IMR-90 (cell line): ENCODE data around the gene RARB. TPM values are rescaled to one million over a fixed set of nuclear protein-coding genes. Genes with fewer than 3 reads are reported as not detected.

Source experiments
- ATAC-seq: fragments of 200-7000 bp; cut with Tn5 transposase; 2 replicates; pipeline ENCODE4 v1.9.1; 2020; ENCODE audit warnings: low read depth, mild to moderate bottlenecking, moderate library complexity
- BruUV-seq: library from RNA; stranded (reverse); fragments of 400-500 nt; replicated peaks from 2 replicates; lab custom pipeline; 2021; lab: Mats Ljungman, UMichigan
- CTCF ChIA-PET: fragments of 300-600 bp; formaldehyde crosslinking; extraction: SDS; loops from one replicate; lab custom pipeline; 2021; ENCODE audit warnings: antibody characterized with exemption; lab: Yijun Ruan, JAX
- POLR2A ChIA-PET: fragments of 300-600 bp; sonication (Branson Sonifier 250); formaldehyde crosslinking; loops from one replicate; lab custom pipeline; 2022; ENCODE audit warnings: antibody characterized with exemption; ENCODE audit not compliant: unreplicated experiment; lab: Charles Lee
- DNase-seq: peaks from one replicate; pipeline ENCODE4 v3.0.0; 2013
- H2AFZ ChIP-seq: replicated peaks from 2 replicates; pipeline ENCODE3; 2013; ENCODE audit warnings: low read length, mild to moderate bottlenecking; ENCODE audit not compliant: poor library complexity
- H2AK5ac ChIP-seq: 2 replicates; pipeline ENCODE4 v1.6.1; 2013; ENCODE audit warnings: low read depth, low read length, inconsistent platforms
- H2AK9ac ChIP-seq: replicated peaks from 2 replicates; pipeline ENCODE3; 2013; ENCODE audit warnings: mild to moderate bottlenecking, low read depth, low read length, moderate library complexity; ENCODE audit not compliant: poor library complexity
- H2BK120ac ChIP-seq: 2 replicates; pipeline ENCODE4 v1.6.1; 2013; ENCODE audit warnings: low read depth, low read length, inconsistent platforms
- H2BK15ac ChIP-seq: 3 replicates; pipeline ENCODE4 v1.6.1; 2013; ENCODE audit warnings: low read depth, low read length, inconsistent platforms
- H2BK20ac ChIP-seq: 2 replicates; pipeline ENCODE4 v1.6.1; 2013; ENCODE audit warnings: low read depth, mild to moderate bottlenecking, inconsistent platforms, low read length, moderate library complexity
- H2BK5ac ChIP-seq: 2 replicates; pipeline ENCODE4 v1.6.1; 2013; ENCODE audit warnings: mild to moderate bottlenecking, low read depth, low read length, inconsistent platforms; ENCODE audit not compliant: poor library complexity, severe bottlenecking
- H3K14ac ChIP-seq: replicated peaks from 2 replicates; pipeline ENCODE4 v1.6.1; 2013; ENCODE audit warnings: low read depth, low read length, inconsistent platforms
- H3K18ac ChIP-seq: 2 replicates; pipeline ENCODE4 v1.6.1; 2013; ENCODE audit warnings: low read depth, low read length, control low read depth
- H3K23ac ChIP-seq: 2 replicates; pipeline ENCODE4 v1.6.1; 2013; ENCODE audit warnings: low read depth, low read length, inconsistent platforms
- H3K27ac ChIP-seq: 2 replicates; pipeline ENCODE4 v1.5.1; 2013; ENCODE audit warnings: mild to moderate bottlenecking, control low read depth, low read length; ENCODE audit not compliant: insufficient read depth
- H3K27me3 ChIP-seq: 2 replicates; pipeline ENCODE4 v1.6.1; 2013; ENCODE audit warnings: low read length; ENCODE audit not compliant: control insufficient read depth, insufficient read depth
- H3K36me3 ChIP-seq: 2 replicates; pipeline ENCODE4 v1.6.1; 2013; ENCODE audit warnings: low read length, mixed read lengths; ENCODE audit not compliant: control insufficient read depth, insufficient read depth
- H3K4ac ChIP-seq: 2 replicates; pipeline ENCODE4 v1.6.1; 2013; ENCODE audit warnings: low read depth, low read length, inconsistent platforms
- H3K4me1 ChIP-seq: 2 replicates; pipeline ENCODE4 v1.6.1; 2013; ENCODE audit warnings: low read length, mixed read lengths; ENCODE audit not compliant: control insufficient read depth, insufficient read depth
- H3K4me2 ChIP-seq: 2 replicates; pipeline ENCODE4 v1.6.1; 2013; ENCODE audit warnings: low read depth, mild to moderate bottlenecking, control low read depth, low read length, moderate library complexity
- H3K4me3 ChIP-seq: 2 replicates; pipeline ENCODE4 v1.5.1; 2013; ENCODE audit warnings: low read depth, mild to moderate bottlenecking, control low read depth, low read length, moderate library complexity; ENCODE audit not compliant: insufficient read depth
- H3K56ac ChIP-seq: 2 replicates; pipeline ENCODE4 v1.6.1; 2013; ENCODE audit warnings: low read length, inconsistent platforms; ENCODE audit not compliant: insufficient read depth; ENCODE audit errors: extremely low read depth
- H3K79me1 ChIP-seq, 2 experiments: 2 replicates each; pipeline ENCODE4 v1.6.1; 2013; ENCODE audit warnings: low read length in 2 of 2, inconsistent platforms in 1 of 2, low read depth in 1 of 2
- H3K9ac ChIP-seq: 2 replicates; pipeline ENCODE4 v1.6.1; 2013; ENCODE audit warnings: low read depth, low read length, control low read depth
- H3K9me1 ChIP-seq: 2 replicates; pipeline ENCODE4 v1.6.1; 2013; ENCODE audit warnings: low read length, inconsistent platforms; ENCODE audit not compliant: insufficient read depth
- H3K9me3 ChIP-seq: 2 replicates; pipeline ENCODE4 v1.6.1; 2013; ENCODE audit warnings: low read length; ENCODE audit not compliant: control insufficient read depth, insufficient read depth
- H4K20me1 ChIP-seq: 2 replicates; pipeline ENCODE4 v1.6.1; 2013; ENCODE audit warnings: low read length, inconsistent platforms; ENCODE audit not compliant: insufficient read depth
- H4K5ac ChIP-seq: 2 replicates; pipeline ENCODE4 v1.6.1; 2013; ENCODE audit warnings: mild to moderate bottlenecking, low read depth, low read length, control low read depth
- H4K8ac ChIP-seq, 2 experiments: 2 replicates each; pipeline ENCODE4 v1.6.1; 2013; ENCODE audit warnings: low read depth in 2 of 2, low read length in 2 of 2, control low read depth in 1 of 2, inconsistent platforms in 1 of 2
- H4K91ac ChIP-seq: 2 replicates; pipeline ENCODE4 v1.6.1; 2013; ENCODE audit warnings: low read depth, low read length, inconsistent platforms; ENCODE audit not compliant: insufficient read depth
- MAZ ChIP-seq: IDR thresholded peaks from 2 replicates; pipeline ENCODE4 v1.6.1; 2012; ENCODE audit warnings: low read depth, mild to moderate bottlenecking, low read length, improper control_type of control experiment, moderate library complexity, borderline replicate concordance
- POLR2A ChIP-seq: IDR thresholded peaks from 2 replicates; pipeline ENCODE4 v1.6.1; 2012; ENCODE audit warnings: mild to moderate bottlenecking, low read depth, low read length
- RCOR1 ChIP-seq: IDR thresholded peaks from 2 replicates; pipeline ENCODE4 v1.6.1; 2012; ENCODE audit warnings: mild to moderate bottlenecking, low read length, improper control_type of control experiment; ENCODE audit not compliant: insufficient replicate concordance
- RFX5 ChIP-seq: IDR thresholded peaks from 2 replicates; pipeline ENCODE4 v1.8.0; 2012; ENCODE audit warnings: low read depth, mild to moderate bottlenecking, low read length, moderate library complexity
- USF2 ChIP-seq: fragments of 150-350 bp; IDR thresholded peaks from 2 replicates; pipeline ENCODE4 v1.6.1; 2017; ENCODE audit warnings: mild to moderate bottlenecking, antibody characterized with exemption, low read length, low read depth
- WGBS, 2 experiments: methylation state at CpG; one replicate each; pipeline versions ENCODE4 v1.1.5 to v1.1.7; 2013; ENCODE audit warnings: missing lambda C conversion rate in 2 of 2; ENCODE audit not compliant: insufficient read length in 1 of 2; ENCODE audit errors: extremely low coverage in 2 of 2; 5-methylcytosine and 5-hydroxymethylcytosine counted together
- dilution Hi-C: fragments of 300-500 bp; cut with HindIII; formaldehyde crosslinking; loops from one replicate; pipeline ENCODE4 v1.14.3; 2018; ENCODE audit warnings: low sequenced_read_pairs; ENCODE audit not compliant: unreplicated experiment
- in situ Hi-C: fragments of 300-500 bp; cut with MboI; formaldehyde crosslinking; loops from 3 replicates; pipeline ENCODE4 v1.14.3; 2019; ENCODE audit warnings: low sequenced_read_pairs, inconsistent platforms, mixed read lengths
- intact Hi-C: fragments of 100-400 bp; cut with micrococcal nuclease; formaldehyde crosslinking; loops from 2 replicates; pipeline ENCODE4 v1.10.0; 2022
- polyA plus RNA-seq, 3 experiments: library from polyadenylated mRNA; depleted of rRNA; stranded (reverse); fragments of >200 nt; gene quantifications; 2 replicates each; pipeline ENCODE4 v1.2.3, GENCODE V29; 2012; ENCODE audit warnings: low replicate concordance in 1 of 3
- total RNA-seq: library from RNA; depleted of rRNA; stranded (reverse); fragments of >200 nt; gene quantifications from 2 replicates; pipeline ENCODE4 v1.2.3, GENCODE V29; 2012

RARB gene
- total and polyA plus RNA-seq, 2 of the 4 experiments (the other 2 are of a cell fraction), result 0.53 to 1.4 TPM

- no peak overlapping the region for H4K5ac ChIP-seq
- H2BK15ac ChIP-seq, result no peak overlapping the region
- no peaks in the 10 kb centered on the region for H4K20me1 ChIP-seq
- no peak overlapping the region for H3K14ac ChIP-seq
- ATAC-seq (no peak), DNase-seq (no peak)
- H3K18ac ChIP-seq, result no peak overlapping the region
- no peak overlapping the region for H2BK120ac ChIP-seq
- intact Hi-C loops, result no loop called here
- peaks cover 5% of the 10 kb centered on the region for H3K4me1 ChIP-seq
- no peak overlapping the region for H3K4me3 ChIP-seq
- H3K56ac ChIP-seq, result no peak overlapping the region
- H3K36me3 ChIP-seq, result no peaks in the 10 kb centered on the region
- no peak overlapping the region for H2BK20ac ChIP-seq
- no peaks in the 10 kb centered on the region for H3K27me3 ChIP-seq
- H3K4ac ChIP-seq, result no peak overlapping the region
- no peak overlapping the region for H2AK5ac ChIP-seq
- H2BK5ac ChIP-seq, result no peak overlapping the region
- H4K91ac ChIP-seq, result no peak overlapping the region
- H4K8ac ChIP-seq, result no peak overlapping the region
- no peaks in the 10 kb centered on the region for H3K9me3 ChIP-seq
- in situ Hi-C loops, result loop anchor here (10.0 to 25.0 kb wide), 2 partner anchors 622 to 1324 kb away; no protein-coding TSS in a partner anchor
- dilution Hi-C loops, result no loop called here
- H2AK9ac ChIP-seq, result no peak overlapping the region
- no peaks in the 10 kb centered on the region for H3K79me1 ChIP-seq
- CTCF ChIA-PET, result no interaction called here
- H3K9me1 ChIP-seq, result peaks cover 14% of the 10 kb centered on the region
- no peak for TF ChIP-seq RFX5
- TF ChIP-seq POLR2A, result no peak
- TF ChIP-seq USF2, result no peak
- no peak for TF ChIP-seq MAZ
- no peak for TF ChIP-seq RCOR1
- 100% methylated on average over 1 of the region's 11 CpGs; no CpG with 5 or more reads in 1 of the 2 experiments for WGBS, 2 experiments
- H3K9ac ChIP-seq, result no peak overlapping the region
- H2AFZ ChIP-seq, result no peak overlapping the region
- no TSS peak for BruUV-seq
- H3K23ac ChIP-seq, result no peak overlapping the region
- H3K27ac ChIP-seq, result no peak overlapping the region
- H3K4me2 ChIP-seq, result no peak overlapping the region
- POLR2A ChIA-PET, result no interaction called here
These were observed 158.5 kb downstream of the RARB start for GRCh38 chr3:25586553-25586952.
